HepG2 (cell line): ENCODE results near the gene ZNF17. TPM values are rescaled to one million over a fixed set of nuclear protein-coding genes. Genes with fewer than 3 reads are reported as not detected.

ENCODE experiments used
- CREB3 ChIP-seq: sonication (generic); formaldehyde crosslinking; IDR thresholded peaks from 2 replicates; pipeline ENCODE4 v1.5.0; 2020; ENCODE audit warnings: missing genetic modification reagents
- DDIT3 ChIP-seq: sonication (generic); formaldehyde crosslinking; IDR thresholded peaks from 2 replicates; pipeline ENCODE4 v1.4.0; 2020; ENCODE audit warnings: mild to moderate bottlenecking, missing genetic modification reagents
- FOXA3 ChIP-seq: IDR thresholded peaks from 2 replicates; pipeline ENCODE4 v1.6.1; 2016; ENCODE audit warnings: missing genetic modification reagents, missing compliant biosample characterization
- IRF1 ChIP-seq: sonication (generic); formaldehyde crosslinking; IDR thresholded peaks from 2 replicates; pipeline ENCODE4 v1.4.0; 2020; ENCODE audit warnings: low read depth, mild to moderate bottlenecking, missing genetic modification reagents
- PCBP1 ChIP-seq: fragments of 200-400 bp; formaldehyde crosslinking; IDR thresholded peaks from 2 replicates; pipeline ENCODE4 v1.6.1; 2017; ENCODE audit warnings: mild to moderate bottlenecking, low read depth, low read length, borderline replicate concordance
- RFXANK ChIP-seq: IDR thresholded peaks from 2 replicates; pipeline ENCODE4 v1.6.1; 2016
- RXRA ChIP-seq: sonication (generic); formaldehyde crosslinking; IDR thresholded peaks from 2 replicates; pipeline ENCODE4 v1.5.1; 2020; ENCODE audit warnings: missing genetic modification reagents
- TFDP2 ChIP-seq: sonication (generic); formaldehyde crosslinking; IDR thresholded peaks from 2 replicates; pipeline ENCODE4 v1.4.0; 2020; ENCODE audit warnings: missing genetic modification reagents
- ZFAT ChIP-seq: sonication (generic); formaldehyde crosslinking; conservative IDR thresholded peaks from 2 replicates; pipeline ENCODE4 v1.8.1; 2023; ENCODE audit warnings: missing genetic modification reagents, inconsistent platforms
- ZNF121 ChIP-seq: sonication (generic); formaldehyde crosslinking; IDR thresholded peaks from 2 replicates; pipeline ENCODE4 v1.5.0; 2020; ENCODE audit warnings: mild to moderate bottlenecking, missing genetic modification reagents
- ZNF432 ChIP-seq: sonication (generic); formaldehyde crosslinking; IDR thresholded peaks from 2 replicates; pipeline ENCODE4 v1.5.0; 2020; ENCODE audit warnings: missing genetic modification reagents, mild to moderate bottlenecking, borderline replicate concordance
- polyA plus RNA-seq, 8 experiments: library from polyadenylated mRNA; depleted of rRNA in 3 of 8; stranded (reverse) in 7 of 8; unstranded in 1 of 8; fragments of >200 nt; fragmentation: Illumina TruSeq in 4 of 8; extraction: Trizol in 4 of 8; gene quantifications; 2 replicates each; pipeline versions ENCODE4 v1.2.1 to v1.2.3, GENCODE V29; 2011 to 2016; ENCODE audit warnings: low read depth in 4 of 8, missing spikeins in 1 of 8, mixed read lengths in 1 of 8; ENCODE audit not compliant: insufficient read depth in 1 of 8
- total RNA-seq, 5 experiments: library from RNA; depleted of rRNA; stranded (reverse); fragments of >200 nt; fragmentation: Illumina TruSeq; extraction: Trizol; gene quantifications; 2 replicates each; pipeline ENCODE4 v1.2.3, GENCODE V29; 2016; ENCODE audit warnings: low read depth in 1 of 5
- TF ChIP-seq, protein P1 (sequence below): sonication (generic); formaldehyde crosslinking; conservative IDR thresholded peaks from 2 replicates; pipeline ENCODE4 v1.8.0; 2022; ENCODE audit warnings: missing genetic modification reagents
- TF ChIP-seq, protein P2 (sequence below): sonication (generic); formaldehyde crosslinking; IDR thresholded peaks from 2 replicates; pipeline ENCODE4 v1.4.0; 2020; ENCODE audit warnings: missing genetic modification reagents
- TF ChIP-seq, protein P3 (sequence below), 2 experiments: sonication (generic) in 1 of 2; formaldehyde crosslinking in 1 of 2; IDR thresholded peaks; 2 replicates each; pipeline versions ENCODE4 v1.5.1 to v1.6.1; 2011 to 2020; ENCODE audit warnings: borderline replicate concordance in 1 of 2, low read depth in 1 of 2, low read length in 1 of 2, mild to moderate bottlenecking in 1 of 2, missing genetic modification reagents in 1 of 2, moderate library complexity in 1 of 2
- TF ChIP-seq, protein P4 (sequence below): IDR thresholded peaks from 2 replicates; pipeline ENCODE4 v1.6.1; 2016; ENCODE audit warnings: mild to moderate bottlenecking, missing biosample characterization, missing genetic modification reagents

Gene ZNF17
- total and polyA plus RNA-seq, 2 of the 13 experiments (the other 11 are each of a cell fraction or from before 2014, with no cell fraction given) = 3.7 to 10.1 TPM

GRCh38 chr19:57435062-57435978 lies 24.4 kb downstream of the ZNF17 start, which contains the start of gene ZNF749 (continued):
- TF ChIP-seq, protein P1, sequence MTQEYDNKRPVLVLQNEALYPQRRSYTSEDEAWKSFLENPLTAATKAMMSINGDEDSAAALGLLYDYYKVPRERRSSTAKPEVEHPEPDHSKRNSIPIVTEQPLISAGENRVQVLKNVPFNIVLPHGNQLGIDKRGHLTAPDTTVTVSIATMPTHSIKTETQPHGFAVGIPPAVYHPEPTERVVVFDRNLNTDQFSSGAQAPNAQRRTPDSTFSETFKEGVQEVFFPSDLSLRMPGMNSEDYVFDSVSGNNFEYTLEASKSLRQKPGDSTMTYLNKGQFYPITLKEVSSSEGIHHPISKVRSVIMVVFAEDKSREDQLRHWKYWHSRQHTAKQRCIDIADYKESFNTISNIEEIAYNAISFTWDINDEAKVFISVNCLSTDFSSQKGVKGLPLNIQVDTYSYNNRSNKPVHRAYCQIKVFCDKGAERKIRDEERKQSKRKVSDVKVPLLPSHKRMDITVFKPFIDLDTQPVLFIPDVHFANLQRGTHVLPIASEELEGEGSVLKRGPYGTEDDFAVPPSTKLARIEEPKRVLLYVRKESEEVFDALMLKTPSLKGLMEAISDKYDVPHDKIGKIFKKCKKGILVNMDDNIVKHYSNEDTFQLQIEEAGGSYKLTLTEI (CRISPR knock-in tag) = no peak
- TF ChIP-seq CREB3 = no peak
- TF ChIP-seq, protein P2, sequence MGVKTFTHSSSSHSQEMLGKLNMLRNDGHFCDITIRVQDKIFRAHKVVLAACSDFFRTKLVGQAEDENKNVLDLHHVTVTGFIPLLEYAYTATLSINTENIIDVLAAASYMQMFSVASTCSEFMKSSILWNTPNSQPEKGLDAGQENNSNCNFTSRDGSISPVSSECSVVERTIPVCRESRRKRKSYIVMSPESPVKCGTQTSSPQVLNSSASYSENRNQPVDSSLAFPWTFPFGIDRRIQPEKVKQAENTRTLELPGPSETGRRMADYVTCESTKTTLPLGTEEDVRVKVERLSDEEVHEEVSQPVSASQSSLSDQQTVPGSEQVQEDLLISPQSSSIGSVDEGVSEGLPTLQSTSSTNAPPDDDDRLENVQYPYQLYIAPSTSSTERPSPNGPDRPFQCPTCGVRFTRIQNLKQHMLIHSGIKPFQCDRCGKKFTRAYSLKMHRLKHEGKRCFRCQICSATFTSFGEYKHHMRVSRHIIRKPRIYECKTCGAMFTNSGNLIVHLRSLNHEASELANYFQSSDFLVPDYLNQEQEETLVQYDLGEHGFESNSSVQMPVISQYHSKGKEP (CRISPR knock-in tag) = no peak; the same call in 1 of the 2 replicates
- TF ChIP-seq ZNF432 = no peak
- peak; percentile 32; the same call in 1 of the 2 replicates for TF ChIP-seq RXRA (CRISPR knock-in tag)
- TF ChIP-seq, protein P3, sequence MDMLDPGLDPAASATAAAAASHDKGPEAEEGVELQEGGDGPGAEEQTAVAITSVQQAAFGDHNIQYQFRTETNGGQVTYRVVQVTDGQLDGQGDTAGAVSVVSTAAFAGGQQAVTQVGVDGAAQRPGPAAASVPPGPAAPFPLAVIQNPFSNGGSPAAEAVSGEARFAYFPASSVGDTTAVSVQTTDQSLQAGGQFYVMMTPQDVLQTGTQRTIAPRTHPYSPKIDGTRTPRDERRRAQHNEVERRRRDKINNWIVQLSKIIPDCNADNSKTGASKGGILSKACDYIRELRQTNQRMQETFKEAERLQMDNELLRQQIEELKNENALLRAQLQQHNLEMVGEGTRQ (IDR thresholded peaks at IDR 0.05; ENCODE audit: low read depth, low read length) = no peak
- TF ChIP-seq, protein P3 (CRISPR knock-in tag; IDR thresholded peaks at IDR 0.05; ENCODE audit: borderline replicate concordance) = no peak
- no peak for TF ChIP-seq ZFAT (CRISPR knock-in tag)
- no peak for TF ChIP-seq DDIT3
- TF ChIP-seq FOXA3 (CRISPR knock-in tag) = no peak
- peak; percentile 70 for TF ChIP-seq TFDP2 (CRISPR knock-in tag)
- no peak for TF ChIP-seq ZNF121 (CRISPR knock-in tag)
- TF ChIP-seq IRF1 = no peak
- no peak for TF ChIP-seq PCBP1
- TF ChIP-seq, protein P4, sequence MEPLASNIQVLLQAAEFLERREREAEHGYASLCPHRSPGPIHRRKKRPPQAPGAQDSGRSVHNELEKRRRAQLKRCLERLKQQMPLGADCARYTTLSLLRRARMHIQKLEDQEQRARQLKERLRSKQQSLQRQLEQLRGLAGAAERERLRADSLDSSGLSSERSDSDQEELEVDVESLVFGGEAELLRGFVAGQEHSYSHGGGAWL (CRISPR knock-in tag) = no peak; the same call in 1 of the 2 replicates
- TF ChIP-seq RFXANK (CRISPR knock-in tag) = no peak
